Central memory CD4-positive, alpha-beta T cell (primary cell): ENCODE measurements around the gene MLLT10.
A peak's percentile ranks its signal among the peaks of the same experiment; 100 is the strongest.

Experiments
- DNase-seq: peaks from one replicate; pipeline ENCODE4 v3.0.0; 2022

Gene MLLT10

GRCh38 chr10:21744223-21744622 lies 210.2 kb downstream of the MLLT10 start:
- DNase-seq: no peak

- peak; percentile 15 for DNase-seq
These were observed 212.1 kb downstream of the MLLT10 start for GRCh38 chr10:21746118-21746517.

GRCh38 chr10:21747809-21748208 lies 213.8 kb downstream of the MLLT10 start:
- no peak for DNase-seq

- no peak for DNase-seq
These were observed 215.8 kb downstream of the MLLT10 start for GRCh38 chr10:21749788-21750187.

- DNase-seq: no peak
These were observed 216.4 kb downstream of the MLLT10 start for GRCh38 chr10:21750424-21750823.

- no peak for DNase-seq
These were observed 217.6 kb downstream of the MLLT10 start for GRCh38 chr10:21751341-21752310.

GRCh38 chr10:21753497-21754270 lies 219.7 kb downstream of the MLLT10 start:
- DNase-seq: no peak

GRCh38 chr10:21754410-21755011 lies 220.5 kb downstream of the MLLT10 start:
- no peak for DNase-seq

GRCh38 chr10:21756707-21757106 lies 222.7 kb downstream of the MLLT10 start:
- no peak for DNase-seq

- no peak for DNase-seq
These were observed 223.3 kb downstream of the MLLT10 start for GRCh38 chr10:21757185-21757901.

GRCh38 chr10:21758239-21758638 lies 224.2 kb downstream of the MLLT10 start:
- DNase-seq: no peak

- DNase-seq: no peak
These were observed 224.7 kb downstream of the MLLT10 start for GRCh38 chr10:21758696-21759095.

- DNase-seq: no peak
These were observed 225.2 kb downstream of the MLLT10 start for GRCh38 chr10:21759232-21759631.

GRCh38 chr10:21760332-21760731 lies 226.3 kb downstream of the MLLT10 start:
- DNase-seq: no peak

- peak; percentile 40 for DNase-seq
These were observed 230.6 kb downstream of the MLLT10 start for GRCh38 chr10:21764466-21765189.

- no peak for DNase-seq
These were observed 235.0 kb downstream of the MLLT10 start for GRCh38 chr10:21769041-21769440.

- DNase-seq: no peak
These were observed 237.2 kb downstream of the MLLT10 start for GRCh38 chr10:21771219-21771618.

GRCh38 chr10:21776883-21777282 lies 242.9 kb downstream of the MLLT10 start:
- DNase-seq: no peak

GRCh38 chr10:21791276-21791675 lies 257.2 kb downstream of the MLLT10 start:
- DNase-seq: no peak
